HepG2 (cell line): ENCODE results near the gene SEC61B.

Experiments used
- EP300 ChIP-seq, 3 experiments: sonication (generic) in 1 of 3; formaldehyde crosslinking in 1 of 3; IDR thresholded peaks; 2 replicates each; pipeline versions ENCODE4 v1.5.1 to v1.6.1; 2011 to 2020; ENCODE audit warnings: low read depth in 2 of 3, low read length in 2 of 3, borderline replicate concordance in 1 of 3, improper control_type of control experiment in 1 of 3, mild to moderate bottlenecking in 1 of 3, missing genetic modification reagents in 1 of 3, moderate library complexity in 1 of 3
- JUND ChIP-seq: sonication (generic); formaldehyde crosslinking; IDR thresholded peaks from 2 replicates; pipeline ENCODE4 v1.8.0; 2022; ENCODE audit warnings: mild to moderate bottlenecking, missing genetic modification reagents
- NBN ChIP-seq: fragments of 450-650 bp; conservative IDR thresholded peaks from 2 replicates; pipeline ENCODE4 v1.6.1; 2017
- SIN3B ChIP-seq: fragments of 150-350 bp; IDR thresholded peaks from 2 replicates; pipeline ENCODE4 v1.6.1; 2014; ENCODE audit warnings: low read length

GRCh38 chr9:99185934-99186333 is 36.1 kb upstream of the SEC61B start:
- TF ChIP-seq EP300 (IDR thresholded peaks at IDR 0.05; ENCODE audit: low read depth in 2 of 2, low read length in 2 of 2) = no peak
- no peak for TF ChIP-seq EP300 (CRISPR knock-in tag; IDR thresholded peaks at IDR 0.05; ENCODE audit: borderline replicate concordance)
- TF ChIP-seq SIN3B = no peak
- TF ChIP-seq JUND (CRISPR knock-in tag) = no peak
- no peak for TF ChIP-seq NBN
